ENCODE results near the gene WNT1. TPM values are rescaled to one million over a fixed set of nuclear protein-coding genes. Genes with fewer than 3 reads are reported as not detected.

Gene WNT1
- total RNA-seq, 1 donor from 2014 or later = not detected

- peak in 1 of 2 donors; percentile 61 for DNase-seq (ENCODE audit: low read depth in 2 of 2)
Measured at GRCh38 chr12:48961331-48961730, 16.8 kb upstream of the WNT1 start.

GRCh38 chr12:48961801-48962200, 16.3 kb upstream of the WNT1 start:
- peak in 1 of 2 donors; percentile 41 for DNase-seq (ENCODE audit: low read depth in 2 of 2)

- DNase-seq (ENCODE audit: low read depth in 2 of 2) = peak in 1 of 2 donors; percentile 31
Measured at GRCh38 chr12:48965298-48965838, 12.8 kb upstream of the WNT1 start.

- no peak for DNase-seq (ENCODE audit: low read depth in 2 of 2)
Measured at GRCh38 chr12:48966177-48966895, 11.8 kb upstream of the WNT1 start.

- no peak for DNase-seq (ENCODE audit: low read depth in 2 of 2)
Measured at GRCh38 chr12:48967991-48968390, 10.1 kb upstream of the WNT1 start.

GRCh38 chr12:48968467-48968866, 9.7 kb upstream of the WNT1 start:
- DNase-seq (ENCODE audit: low read depth in 2 of 2) = no peak

GRCh38 chr12:48969160-48969771, 8.9 kb upstream of the WNT1 start:
- no peak for DNase-seq (ENCODE audit: low read depth in 2 of 2)

- DNase-seq (ENCODE audit: low read depth in 2 of 2) = no peak
Measured at GRCh38 chr12:48969833-48970701, 8.1 kb upstream of the WNT1 start.

GRCh38 chr12:48970702-48971334, 7.3 kb upstream of the WNT1 start:
- DNase-seq (ENCODE audit: low read depth in 2 of 2) = no peak

- DNase-seq (ENCODE audit: low read depth in 2 of 2) = no peak
Measured at GRCh38 chr12:48972213-48972951, 5.7 kb upstream of the WNT1 start.

- DNase-seq (ENCODE audit: low read depth in 2 of 2) = no peak
Measured at GRCh38 chr12:48972952-48973483, 5.1 kb upstream of the WNT1 start.

- DNase-seq (ENCODE audit: low read depth in 2 of 2) = no peak
Measured at GRCh38 chr12:48973531-48973930, 4.6 kb upstream of the WNT1 start.

- peak; percentile 72 to 73 for DNase-seq (ENCODE audit: low read depth in 2 of 2)
Measured at GRCh38 chr12:48973941-48974673, 4.0 kb upstream of the WNT1 start.

GRCh38 chr12:48977290-48978281, 536 bp upstream of the WNT1 start:
- DNase-seq (ENCODE audit: low read depth in 2 of 2) = peak; percentile 55 to 70

GRCh38 chr12:48978741-48979601, 849 bp downstream of the WNT1 start:
- no peak for DNase-seq (ENCODE audit: low read depth in 2 of 2)

- no peak for DNase-seq (ENCODE audit: low read depth in 2 of 2)
Measured at GRCh38 chr12:48979602-48980388, 1.7 kb downstream of the WNT1 start.
